GM12878 (cell line): Measurements from ENCODE around the gene DACH1. TPM values are rescaled to one million over a fixed set of nuclear protein-coding genes. Genes with fewer than 3 reads are reported as not detected.

Source experiments
- ATAC-seq: fragments of 200-7000 bp; cut with Tn5 transposase; 3 replicates; pipeline ENCODE4 v1.9.1; 2020; ENCODE audit warnings: mild to moderate bottlenecking, moderate library complexity
- BruUV-seq: library from RNA; stranded (reverse); fragments of 400-500 nt; replicated peaks from 2 replicates; lab custom pipeline; 2021; lab: Mats Ljungman, UMichigan
- CTCF ChIA-PET: fragments of 300-600 bp; sonication (Branson Sonifier 250); formaldehyde crosslinking; extraction: SDS; loops from one replicate; lab custom pipeline; 2021; ENCODE audit warnings: inconsistent platforms; lab: Yijun Ruan, JAX
- POLR2A ChIA-PET: fragments of 350-600 bp; formaldehyde crosslinking; extraction: SDS; loops from one replicate; lab custom pipeline; 2021; ENCODE audit warnings: inconsistent platforms; lab: Charles Lee
- RAD21 ChIA-PET: fragments of 300-600 bp; sonication (Branson Sonifier 250); formaldehyde crosslinking; loops from one replicate; lab custom pipeline; 2023; ENCODE audit warnings: antibody characterized with exemption; ENCODE audit not compliant: unreplicated experiment; lab: Charles Lee
- SMC1A ChIA-PET: fragments of 300-600 bp; sonication (Branson Sonifier 250); formaldehyde crosslinking; loops from one replicate; lab custom pipeline; 2023; ENCODE audit not compliant: unreplicated experiment, uncharacterized antibody; lab: Charles Lee
- DNase-seq: peaks from one replicate; pipeline ENCODE4 v3.0.0-alpha.2; 2011; ENCODE audit warnings: low read depth, low spot score
- FAIRE-seq: peaks from 3 replicates; lab custom pipeline; 2011; peaks lifted over from hg19 to GRCh38; lab: Jason Lieb, UNC
- H2AFZ ChIP-seq: 2 replicates; pipeline ENCODE4 v1.6.0; 2011; ENCODE audit warnings: low read depth, low read length, control low read depth; ENCODE audit not compliant: control insufficient read depth
- H3K27ac ChIP-seq: 2 replicates; pipeline ENCODE4 v1.5.1; 2011; ENCODE audit warnings: control low read depth; ENCODE audit not compliant: control insufficient read depth, insufficient read depth
- H3K27me3 ChIP-seq, 2 experiments: replicated peaks in 1 of 2; 2 replicates each; pipeline versions ENCODE4 v1.6.0 to v1.6.1; 2011; ENCODE audit warnings: low read length in 1 of 2; ENCODE audit not compliant: control insufficient read depth in 2 of 2, insufficient read depth in 2 of 2
- H3K36me3 ChIP-seq, 2 experiments: 2 replicates each; pipeline ENCODE4 v1.5.1; 2011; ENCODE audit warnings: low read length in 1 of 2; ENCODE audit not compliant: control insufficient read depth in 2 of 2, insufficient read depth in 2 of 2
- H3K4me1 ChIP-seq: 2 replicates; pipeline ENCODE4 v1.6.1; 2011; ENCODE audit warnings: mild to moderate bottlenecking, low read length, moderate library complexity, mixed read lengths; ENCODE audit not compliant: control insufficient read depth, insufficient read depth
- H3K4me2 ChIP-seq: 2 replicates; pipeline ENCODE4 v1.6.0; 2011; ENCODE audit warnings: control low read depth; ENCODE audit not compliant: control insufficient read depth, insufficient read depth
- H3K4me3 ChIP-seq: fragments of 200-600 bp; sonication (generic); 2 replicates; pipeline ENCODE4 v1.5.1; 2016
- H3K79me2 ChIP-seq: 2 replicates; pipeline ENCODE4 v1.6.0; 2011; ENCODE audit warnings: low read length; ENCODE audit not compliant: control insufficient read depth, insufficient read depth
- H3K9ac ChIP-seq: 2 replicates; pipeline ENCODE4 v1.8.0; 2011; ENCODE audit warnings: low read length, control low read depth, mixed read lengths; ENCODE audit not compliant: control insufficient read depth, insufficient read depth
- H3K9me3 ChIP-seq: replicated peaks from 3 replicates; pipeline ENCODE4 v1.5.1; 2011; ENCODE audit warnings: mild to moderate bottlenecking, low read length; ENCODE audit not compliant: control insufficient read depth, insufficient read depth
- H4K20me1 ChIP-seq: 2 replicates; pipeline ENCODE4 v1.6.0; 2011; ENCODE audit not compliant: control insufficient read depth, insufficient read depth
- CBFB ChIP-seq: IDR thresholded peaks from 2 replicates; pipeline ENCODE4 v1.6.1; 2016; ENCODE audit warnings: antibody characterized with exemption, low read depth
- CBX5 ChIP-seq: sonication (generic); IDR thresholded peaks from 2 replicates; pipeline ENCODE4 v1.6.1; 2016; ENCODE audit warnings: low read depth, moderate library complexity, mild to moderate bottlenecking, inconsistent platforms
- CHD2 ChIP-seq: IDR thresholded peaks from 2 replicates; pipeline ENCODE4 v1.6.1; 2011; ENCODE audit warnings: low read depth, low read length, improper control_type of control experiment, borderline replicate concordance
- CREM ChIP-seq: IDR thresholded peaks from 2 replicates; pipeline ENCODE4 v1.6.1; 2014; ENCODE audit warnings: antibody characterized with exemption, low read depth
- HCFC1 ChIP-seq: fragments of 150-350 bp; IDR thresholded peaks from 2 replicates; pipeline ENCODE4 v1.6.1; 2014; ENCODE audit warnings: low read length
- IKZF2 ChIP-seq, 2 experiments: fragments of 450-650 bp; IDR thresholded peaks; 2 replicates each; pipeline ENCODE4 v1.6.1; 2017; ENCODE audit warnings: mild to moderate bottlenecking in 2 of 2, moderate library complexity in 2 of 2
- MEF2B ChIP-seq: fragments of 450-650 bp; IDR thresholded peaks from 2 replicates; pipeline ENCODE4 v1.6.1; 2018; ENCODE audit warnings: mild to moderate bottlenecking, moderate library complexity; ENCODE audit not compliant: partially characterized antibody, poor library complexity, severe bottlenecking
- NRF1 ChIP-seq: conservative IDR thresholded peaks from 2 replicates; pipeline ENCODE4 v1.6.1; 2011; ENCODE audit warnings: mild to moderate bottlenecking, low read depth, low read length, improper control_type of control experiment
- RBBP5 ChIP-seq: fragments of 200-600 bp; sonication (generic); conservative IDR thresholded peaks from 2 replicates; pipeline ENCODE4 v1.6.1; 2016
- SIX5 ChIP-seq: IDR thresholded peaks from 2 replicates; pipeline ENCODE4 v1.6.1; 2011; ENCODE audit warnings: mild to moderate bottlenecking, low read depth, low read length, moderate library complexity; ENCODE audit not compliant: severe bottlenecking
- SMAD5 ChIP-seq: IDR thresholded peaks from 2 replicates; pipeline ENCODE4 v1.6.1; 2016; ENCODE audit warnings: antibody characterized with exemption, low read depth
- SP1 ChIP-seq: IDR thresholded peaks from one replicate; pipeline ENCODE4 v1.6.1; 2011; ENCODE audit warnings: low read depth, low read length
- SREBF1 ChIP-seq: IDR thresholded peaks from 2 replicates; pipeline ENCODE4 v1.6.1; 2012; ENCODE audit warnings: mild to moderate bottlenecking, low read length
- SREBF2 ChIP-seq: IDR thresholded peaks from 2 replicates; pipeline ENCODE4 v1.6.1; 2012; ENCODE audit warnings: mild to moderate bottlenecking, low read length
- TCF12 ChIP-seq: IDR thresholded peaks from 2 replicates; pipeline ENCODE4 v1.6.1; 2011; ENCODE audit warnings: low read depth, mild to moderate bottlenecking, low read length
- ZNF217 ChIP-seq: fragments of 450-650 bp; IDR thresholded peaks from 2 replicates; pipeline ENCODE4 v1.6.1; 2017; ENCODE audit warnings: antibody characterized with exemption, mild to moderate bottlenecking
- WGBS: methylation state at CpG from one replicate; pipeline ENCODE4 v1.1.6; 2016; ENCODE audit warnings: low lambda C conversion rate; ENCODE audit not compliant: insufficient replicate concordance, insufficient coverage; ENCODE audit errors: missing lambda C conversion rate; 5-methylcytosine and 5-hydroxymethylcytosine counted together
- in situ Hi-C: fragments of 300-500 bp; cut with MboI; formaldehyde crosslinking; loops from 9 replicates; pipeline ENCODE4 v1.14.3; 2018; ENCODE audit warnings: mixed read lengths
- intact Hi-C: fragments of 100-400 bp; cut with micrococcal nuclease; formaldehyde crosslinking; loops from one replicate; pipeline ENCODE4 v1.14.2; 2022; ENCODE audit not compliant: unreplicated experiment
- polyA plus RNA-seq, 11 experiments: library from polyadenylated mRNA; depleted of rRNA in 4 of 11; unstranded in 6 of 11; stranded (reverse) in 5 of 11; fragments of >200 nt; fragmentation: Nextera tagmentation in 4 of 11; fragmentation: Illumina TruSeq in 1 of 11; extraction: Ambion mirVana in 4 of 11; extraction: Trizol in 1 of 11; gene quantifications; 1 replicate in 1 of 11; 2 replicates in 10 of 11; pipeline versions ENCODE4 v1.2.1 to v1.2.3, GENCODE V29; 2011 to 2016; ENCODE audit warnings: inconsistent platforms in 2 of 11, missing spikeins in 2 of 11, low read depth in 1 of 11
- total RNA-seq, 4 experiments: library from RNA; depleted of rRNA in 3 of 4; stranded (reverse); fragments of >200 nt in 3 of 4; fragmentation: Illumina TruSeq in 1 of 4; extraction: Trizol in 1 of 4; gene quantifications; 2 replicates each; pipeline versions ENCODE4 v1.2.1 to v1.2.3, GENCODE V29; 2013 to 2021
- TF ChIP-seq, protein P1 (sequence below): IDR thresholded peaks from 2 replicates; pipeline ENCODE4 v1.6.1; 2012; ENCODE audit warnings: low read depth, low read length, improper control_type of control experiment
- TF ChIP-seq, protein P2 (sequence below): fragments of 450-650 bp; formaldehyde crosslinking; IDR thresholded peaks from 2 replicates; pipeline ENCODE4 v1.5.0; 2022; ENCODE audit warnings: mild to moderate bottlenecking, missing genetic modification characterization
- TF ChIP-seq, protein P3 (sequence below): IDR thresholded peaks from 2 replicates; pipeline ENCODE4 v1.6.1; 2011; ENCODE audit warnings: low read depth, low read length, improper control_type of control experiment, borderline replicate concordance

The DACH1 gene
- total and polyA plus RNA-seq, 10 of the 15 experiments (the other 5 are each of a cell fraction or from before 2014, with no cell fraction given): 0.05 TPM; not detected in 9

DNA sequence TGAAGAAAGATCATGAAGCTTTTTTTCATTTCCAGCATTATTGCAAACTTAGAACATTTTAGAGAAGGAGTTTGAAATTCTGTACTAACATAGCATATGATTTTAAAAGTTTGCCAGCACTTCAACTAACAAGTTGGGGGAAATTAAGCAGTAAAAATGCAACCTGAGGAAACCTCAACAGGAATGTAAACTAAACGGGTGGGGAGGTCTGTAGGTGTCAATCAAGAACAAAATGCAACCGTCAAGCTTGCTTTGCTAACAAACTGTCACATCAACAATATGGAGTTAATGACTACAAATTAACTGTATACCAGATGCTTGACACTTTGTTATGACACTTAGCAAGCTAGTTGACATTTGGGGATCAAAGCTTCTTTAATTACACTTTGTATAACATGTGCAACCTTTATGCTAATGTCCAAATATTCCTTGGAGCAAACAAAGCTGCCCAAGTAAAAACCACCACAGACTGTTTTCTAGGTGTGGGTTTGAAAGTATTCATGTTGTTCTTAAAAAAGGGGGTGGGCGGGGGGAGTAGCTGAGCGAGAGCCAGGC lies 52.1 kb downstream of the DACH1 start:
- no peak overlapping the region for H3K4me2 ChIP-seq
- H3K4me1 ChIP-seq: no peaks in the 10 kb centered on the region
- H2AFZ ChIP-seq: no peak overlapping the region
- H3K9me3 ChIP-seq: no peaks in the 10 kb centered on the region
- no peak for ATAC-seq
- no peaks in the 10 kb centered on the region for H3K36me3 ChIP-seq
- no peak for FAIRE-seq
- no TSS peak for BruUV-seq
- H3K27me3 ChIP-seq: no peaks in the 10 kb centered on the region
- TF ChIP-seq HCFC1: no peak
- TF ChIP-seq MEF2B: no peak
- TF ChIP-seq CREM: no peak
- no peak for TF ChIP-seq CBX5
- TF ChIP-seq IKZF2 (IDR thresholded peaks at IDR 0.05): no peak
- TF ChIP-seq TCF12: no peak
- TF ChIP-seq NRF1: no peak
- TF ChIP-seq RBBP5: no peak
- no peak for TF ChIP-seq CBFB
- no peak for TF ChIP-seq SREBF1
- no peak for TF ChIP-seq CHD2
- no peak for TF ChIP-seq SIX5
- TF ChIP-seq, protein P1, sequence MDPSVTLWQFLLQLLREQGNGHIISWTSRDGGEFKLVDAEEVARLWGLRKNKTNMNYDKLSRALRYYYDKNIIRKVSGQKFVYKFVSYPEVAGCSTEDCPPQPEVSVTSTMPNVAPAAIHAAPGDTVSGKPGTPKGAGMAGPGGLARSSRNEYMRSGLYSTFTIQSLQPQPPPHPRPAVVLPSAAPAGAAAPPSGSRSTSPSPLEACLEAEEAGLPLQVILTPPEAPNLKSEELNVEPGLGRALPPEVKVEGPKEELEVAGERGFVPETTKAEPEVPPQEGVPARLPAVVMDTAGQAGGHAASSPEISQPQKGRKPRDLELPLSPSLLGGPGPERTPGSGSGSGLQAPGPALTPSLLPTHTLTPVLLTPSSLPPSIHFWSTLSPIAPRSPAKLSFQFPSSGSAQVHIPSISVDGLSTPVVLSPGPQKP: no peak
- TF ChIP-seq ZNF217: no peak
- TF ChIP-seq SP1: no peak
- TF ChIP-seq, protein P2, sequence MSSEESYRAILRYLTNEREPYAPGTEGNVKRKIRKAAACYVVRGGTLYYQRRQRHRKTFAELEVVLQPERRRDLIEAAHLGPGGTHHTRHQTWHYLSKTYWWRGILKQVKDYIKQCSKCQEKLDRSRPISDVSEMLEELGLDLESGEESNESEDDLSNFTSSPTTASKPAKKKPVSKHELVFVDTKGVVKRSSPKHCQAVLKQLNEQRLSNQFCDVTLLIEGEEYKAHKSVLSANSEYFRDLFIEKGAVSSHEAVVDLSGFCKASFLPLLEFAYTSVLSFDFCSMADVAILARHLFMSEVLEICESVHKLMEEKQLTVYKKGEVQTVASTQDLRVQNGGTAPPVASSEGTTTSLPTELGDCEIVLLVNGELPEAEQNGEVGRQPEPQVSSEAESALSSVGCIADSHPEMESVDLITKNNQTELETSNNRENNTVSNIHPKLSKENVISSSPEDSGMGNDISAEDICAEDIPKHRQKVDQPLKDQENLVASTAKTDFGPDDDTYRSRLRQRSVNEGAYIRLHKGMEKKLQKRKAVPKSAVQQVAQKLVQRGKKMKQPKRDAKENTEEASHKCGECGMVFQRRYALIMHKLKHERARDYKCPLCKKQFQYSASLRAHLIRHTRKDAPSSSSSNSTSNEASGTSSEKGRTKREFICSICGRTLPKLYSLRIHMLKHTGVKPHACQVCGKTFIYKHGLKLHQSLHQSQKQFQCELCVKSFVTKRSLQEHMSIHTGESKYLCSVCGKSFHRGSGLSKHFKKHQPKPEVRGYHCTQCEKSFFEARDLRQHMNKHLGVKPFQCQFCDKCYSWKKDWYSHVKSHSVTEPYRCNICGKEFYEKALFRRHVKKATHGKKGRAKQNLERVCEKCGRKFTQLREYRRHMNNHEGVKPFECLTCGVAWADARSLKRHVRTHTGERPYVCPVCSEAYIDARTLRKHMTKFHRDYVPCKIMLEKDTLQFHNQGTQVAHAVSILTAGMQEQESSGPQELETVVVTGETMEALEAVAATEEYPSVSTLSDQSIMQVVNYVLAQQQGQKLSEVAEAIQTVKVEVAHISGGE (CRISPR knock-in tag): no peak
- TF ChIP-seq, protein P3, sequence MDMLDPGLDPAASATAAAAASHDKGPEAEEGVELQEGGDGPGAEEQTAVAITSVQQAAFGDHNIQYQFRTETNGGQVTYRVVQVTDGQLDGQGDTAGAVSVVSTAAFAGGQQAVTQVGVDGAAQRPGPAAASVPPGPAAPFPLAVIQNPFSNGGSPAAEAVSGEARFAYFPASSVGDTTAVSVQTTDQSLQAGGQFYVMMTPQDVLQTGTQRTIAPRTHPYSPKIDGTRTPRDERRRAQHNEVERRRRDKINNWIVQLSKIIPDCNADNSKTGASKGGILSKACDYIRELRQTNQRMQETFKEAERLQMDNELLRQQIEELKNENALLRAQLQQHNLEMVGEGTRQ: no peak
- no peak for TF ChIP-seq SMAD5
- TF ChIP-seq SREBF2: no peak
- TF ChIP-seq, all 136 proteins: peak for 0
- no peaks in the 10 kb centered on the region for H3K79me2 ChIP-seq
- intact Hi-C loops: no loop called here
- no peak overlapping the region for H3K4me3 ChIP-seq
- SMC1A ChIA-PET: no interaction called here
- POLR2A ChIA-PET: no interaction called here
- no peak overlapping the region for H3K27ac ChIP-seq
- RAD21 ChIA-PET: no interaction called here
- DNase-seq: no peak
- 0% methylated on average over 4 of the region's 4 CpGs for WGBS
- in situ Hi-C loops: no loop called here
- CTCF ChIA-PET: no interaction called here
- H4K20me1 ChIP-seq: no peaks in the 10 kb centered on the region
- no peak overlapping the region for H3K9ac ChIP-seq
